Measurements from ENCODE around the gene VARS1. TPM values are rescaled to one million over a fixed set of nuclear protein-coding genes. Genes with fewer than 3 reads are reported as not detected.

The VARS1 gene
- total and polyA plus RNA-seq, 7 donors, result 6.0 to 50.9 (median 25.0) TPM

DNA sequence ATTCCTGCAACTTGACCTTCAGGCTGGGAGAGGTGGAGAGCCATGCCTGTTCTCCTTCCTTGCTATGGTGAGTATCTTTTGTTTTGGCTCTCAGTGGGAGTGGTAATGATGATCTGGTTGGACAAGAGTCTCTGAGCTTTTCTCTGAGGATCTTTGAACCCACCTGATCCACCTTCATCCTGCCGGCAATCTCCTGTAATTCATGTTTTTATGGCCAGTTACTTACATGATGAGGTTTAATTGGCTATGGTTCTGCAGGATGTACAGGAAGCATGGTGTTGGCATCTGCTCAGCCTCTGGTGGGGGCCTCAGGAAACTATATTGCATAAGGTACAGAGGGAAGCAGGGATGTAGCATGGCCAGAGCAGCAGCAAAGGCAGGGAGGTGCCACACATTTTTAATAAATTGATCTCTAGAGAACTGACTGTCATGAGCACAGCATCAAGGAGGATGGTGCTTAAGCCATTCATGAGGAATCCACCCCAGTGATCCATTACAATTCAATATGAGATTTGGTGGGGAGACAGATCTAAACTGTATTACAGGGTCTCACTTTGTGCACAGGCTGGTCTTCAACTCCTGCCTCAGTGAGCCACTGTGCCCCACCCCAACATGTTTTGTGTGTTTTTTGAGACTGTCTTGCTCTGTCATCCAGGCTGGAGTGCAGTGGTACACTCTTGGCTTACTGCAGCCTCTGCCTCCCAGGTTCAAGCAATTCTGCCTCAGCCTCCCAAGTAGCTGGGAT, 42.0 kb upstream of the VARS1 start:
- Histone ChIP-seq H3K9me3 (no peaks in the 10 kb centered on the region), H3K27me3 (no peaks in the 10 kb centered on the region), H3K4me3 (no peak overlapping the region), H3K36me3 (peaks cover 18 to 52% (median 34%) of the 10 kb centered on the region in 4 donors), H3K4me1 (peaks cover 0 to 48% (median 42%) of the 10 kb centered on the region in 4 donors), H3K27ac (peak overlapping the region; percentile 90 to 96 (median 94))
- TF ChIP-seq EP300 (IDR thresholded peaks at IDR 0.05), result no peak
- no peak for TF ChIP-seq CTCF (IDR thresholded peaks at IDR 0.05)
- TF ChIP-seq POLR2A (IDR thresholded peaks at IDR 0.05), result no peak
- TF ChIP-seq POLR2AphosphoS5 (IDR thresholded peaks at IDR 0.05), result no peak
- intact Hi-C loops (cut with DNase I), result loop anchor here (2.0 to 10.0 kb wide), 3 partner anchors 59 to 293 kb away; partner anchors contain the start of genes ATP6V1G2, DDX39B, EHMT2 and NELFE
- 3 to 12% methylated on average over 1 of the region's 1 CpG for WGBS, 2 donors
- no peak for DNase-seq

GRCh38 chr6:31836474-31837368, 41.2 kb upstream of the VARS1 start:
- Histone ChIP-seq H3K27me3 (no peaks in the 10 kb centered on the region), H3K27ac (peak overlapping the region; percentile 90 to 96 (median 94)), H3K4me1 (peaks cover 0 to 54% (median 46%) of the 10 kb centered on the region in 4 donors), H3K9me3 (no peaks in the 10 kb centered on the region), H3K36me3 (peaks cover 18 to 51% (median 34%) of the 10 kb centered on the region in 4 donors), H3K4me3 (peak overlapping the region in 3 of 4 donors; percentile 66 to 85 (median 83))
- no peak for TF ChIP-seq EP300 (IDR thresholded peaks at IDR 0.05)
- no peak for TF ChIP-seq CTCF (IDR thresholded peaks at IDR 0.05)
- TF ChIP-seq POLR2A (IDR thresholded peaks at IDR 0.05), result no peak
- WGBS, 2 donors, result 9 to 14% methylated on average over 12 of the region's 12 CpGs
- no peak for DNase-seq
- intact Hi-C loops (cut with DNase I), result loop anchor here (2.0 to 10.0 kb wide), 3 partner anchors 60 to 292 kb away; partner anchors contain the start of genes ATP6V1G2, DDX39B, EHMT2 and NELFE

DNA sequence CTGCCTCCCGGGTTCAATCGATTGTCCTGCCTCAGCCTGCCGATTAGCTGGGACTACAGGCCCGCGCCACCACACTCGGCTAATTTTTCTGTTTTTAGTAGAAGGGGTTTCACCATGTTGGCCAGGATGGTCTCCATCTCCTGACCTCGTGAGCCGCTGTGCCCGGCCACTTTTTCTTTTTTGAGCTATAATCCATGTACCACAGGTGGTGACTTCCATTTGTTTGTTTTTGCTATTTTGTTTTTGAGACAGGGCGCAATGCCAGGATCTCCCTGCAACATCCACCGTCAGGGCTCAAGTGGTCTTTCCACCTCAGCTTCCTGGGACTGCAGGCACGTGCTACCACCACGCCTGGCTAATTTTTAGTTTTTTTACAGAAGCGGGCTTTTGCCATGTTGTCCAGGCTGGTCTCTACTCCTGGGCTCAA, 40.5 kb upstream of the VARS1 start:
- TF ChIP-seq POLR2AphosphoS5 (IDR thresholded peaks at IDR 0.05) (no peak), POLR2A (IDR thresholded peaks at IDR 0.05) (no peak), CTCF (IDR thresholded peaks at IDR 0.05) (no peak), EP300 (IDR thresholded peaks at IDR 0.05) (no peak)
- H3K4me3 ChIP-seq, result peak overlapping the region in 3 of 4 donors; percentile 66 to 85 (median 83)
- peak overlapping the region; percentile 90 to 96 (median 94) for H3K27ac ChIP-seq
- DNase-seq, result no peak
- intact Hi-C loops (cut with DNase I), result loop anchor here (2.0 to 10.0 kb wide), 3 partner anchors 61 to 291 kb away; partner anchors contain the start of genes ATP6V1G2, DDX39B, EHMT2 and NELFE
- no peaks in the 10 kb centered on the region for H3K27me3 ChIP-seq
- peaks cover 18 to 46% (median 32%) of the 10 kb centered on the region in 4 donors for H3K36me3 ChIP-seq
- 3 to 10% methylated on average over 14 of the region's 14 CpGs for WGBS, 2 donors
- H3K9me3 ChIP-seq, result no peaks in the 10 kb centered on the region
- H3K4me1 ChIP-seq, result peaks cover 0 to 61% (median 53%) of the 10 kb centered on the region in 4 donors

- H3K27me3 ChIP-seq, result no peaks in the 10 kb centered on the region
- intact Hi-C loops (cut with DNase I), result loop anchor here (1.0 to 10.0 kb wide), 3 partner anchors 28 to 290 kb away; partner anchors contain the start of genes ATP6V1G2, DDX39B, NELFE and NEU1
- TF ChIP-seq POLR2A (IDR thresholded peaks at IDR 0.05), result peak; percentile 42 to 70
- TF ChIP-seq POLR2AphosphoS5 (IDR thresholded peaks at IDR 0.05), result peak; percentile 65 to 85 (median 80)
- TF ChIP-seq CTCF (IDR thresholded peaks at IDR 0.05), result no peak
- peak in 2 of 4 donors; percentile 55 to 59 for TF ChIP-seq EP300 (IDR thresholded peaks at IDR 0.05)
- peak overlapping the region; percentile 90 to 96 (median 94) for H3K27ac ChIP-seq
- H3K9me3 ChIP-seq, result no peaks in the 10 kb centered on the region
- peaks cover 0 to 67% (median 59%) of the 10 kb centered on the region in 4 donors for H3K4me1 ChIP-seq
- peak; percentile 93 for DNase-seq
- H3K36me3 ChIP-seq, result peaks cover 14 to 31% (median 21%) of the 10 kb centered on the region in 4 donors
- H3K4me3 ChIP-seq, result peak overlapping the region; percentile 63 to 85 (median 74)
- WGBS, 2 donors, result 0 to 1% methylated on average over 59 of the region's 59 CpGs
Measured at GRCh38 chr6:31834367-31835250, 39.1 kb upstream of the VARS1 start.

All from sigmoid colon (tissue), 7 donors.